Measurements from ENCODE around the gene NDUFV2.
"Not testable (repeated sequence)": the region's sequence is repeated elsewhere in the genome, so short reads cannot be mapped to it uniquely, and the experiment has no call there.

DNA sequence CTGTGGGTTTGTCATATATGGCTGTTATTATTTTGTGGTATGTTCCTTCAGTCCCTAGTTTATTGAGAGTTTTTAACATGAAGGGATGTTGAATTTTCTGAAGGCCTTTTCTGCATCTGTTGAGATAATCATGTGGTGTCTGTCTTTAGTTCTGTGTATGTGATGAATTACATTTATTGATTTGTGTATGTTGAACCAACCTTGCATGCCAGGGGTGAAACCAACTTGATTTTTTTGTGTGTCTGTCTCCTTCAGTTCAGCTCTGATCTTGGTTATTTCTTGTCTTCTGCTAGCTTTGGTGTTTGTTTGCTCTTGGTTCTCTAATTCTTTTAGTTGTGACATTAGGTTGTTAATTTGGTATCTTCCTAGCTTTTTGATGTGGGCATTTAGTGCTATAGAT lies 61.6 kb downstream of the NDUFV2 start:
- TF ChIP-seq, protein P1, sequence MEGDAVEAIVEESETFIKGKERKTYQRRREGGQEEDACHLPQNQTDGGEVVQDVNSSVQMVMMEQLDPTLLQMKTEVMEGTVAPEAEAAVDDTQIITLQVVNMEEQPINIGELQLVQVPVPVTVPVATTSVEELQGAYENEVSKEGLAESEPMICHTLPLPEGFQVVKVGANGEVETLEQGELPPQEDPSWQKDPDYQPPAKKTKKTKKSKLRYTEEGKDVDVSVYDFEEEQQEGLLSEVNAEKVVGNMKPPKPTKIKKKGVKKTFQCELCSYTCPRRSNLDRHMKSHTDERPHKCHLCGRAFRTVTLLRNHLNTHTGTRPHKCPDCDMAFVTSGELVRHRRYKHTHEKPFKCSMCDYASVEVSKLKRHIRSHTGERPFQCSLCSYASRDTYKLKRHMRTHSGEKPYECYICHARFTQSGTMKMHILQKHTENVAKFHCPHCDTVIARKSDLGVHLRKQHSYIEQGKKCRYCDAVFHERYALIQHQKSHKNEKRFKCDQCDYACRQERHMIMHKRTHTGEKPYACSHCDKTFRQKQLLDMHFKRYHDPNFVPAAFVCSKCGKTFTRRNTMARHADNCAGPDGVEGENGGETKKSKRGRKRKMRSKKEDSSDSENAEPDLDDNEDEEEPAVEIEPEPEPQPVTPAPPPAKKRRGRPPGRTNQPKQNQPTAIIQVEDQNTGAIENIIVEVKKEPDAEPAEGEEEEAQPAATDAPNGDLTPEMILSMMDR (CRISPR knock-in tag; IDR thresholded peaks at IDR 0.05): not testable (repeated sequence)
- TF ChIP-seq, protein P2, sequence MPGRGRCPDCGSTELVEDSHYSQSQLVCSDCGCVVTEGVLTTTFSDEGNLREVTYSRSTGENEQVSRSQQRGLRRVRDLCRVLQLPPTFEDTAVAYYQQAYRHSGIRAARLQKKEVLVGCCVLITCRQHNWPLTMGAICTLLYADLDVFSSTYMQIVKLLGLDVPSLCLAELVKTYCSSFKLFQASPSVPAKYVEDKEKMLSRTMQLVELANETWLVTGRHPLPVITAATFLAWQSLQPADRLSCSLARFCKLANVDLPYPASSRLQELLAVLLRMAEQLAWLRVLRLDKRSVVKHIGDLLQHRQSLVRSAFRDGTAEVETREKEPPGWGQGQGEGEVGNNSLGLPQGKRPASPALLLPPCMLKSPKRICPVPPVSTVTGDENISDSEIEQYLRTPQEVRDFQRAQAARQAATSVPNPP (CRISPR knock-in tag; IDR thresholded peaks at IDR 0.05): not testable (repeated sequence)
- not testable (repeated sequence) for TF ChIP-seq NFE2L1 (CRISPR knock-in tag; IDR thresholded peaks at IDR 0.05; ENCODE audit: borderline replicate concordance); SMARCE1 (IDR thresholded peaks at IDR 0.05; ENCODE audit: borderline replicate concordance); NR3C1 (CRISPR knock-in tag; IDR thresholded peaks at IDR 0.05); FOXM1 (CRISPR knock-in tag; IDR thresholded peaks at IDR 0.05); TP53 (CRISPR knock-in tag; conservative IDR thresholded peaks at IDR 0.05); FOXK1 (CRISPR knock-in tag; IDR thresholded peaks at IDR 0.05; ENCODE audit: borderline replicate concordance, low read depth); SMAD1 (CRISPR knock-in tag; IDR thresholded peaks at IDR 0.05; ENCODE audit: borderline replicate concordance, low read depth); ZNF629 (CRISPR knock-in tag; conservative IDR thresholded peaks at IDR 0.05)
- TF ChIP-seq, protein P3, sequence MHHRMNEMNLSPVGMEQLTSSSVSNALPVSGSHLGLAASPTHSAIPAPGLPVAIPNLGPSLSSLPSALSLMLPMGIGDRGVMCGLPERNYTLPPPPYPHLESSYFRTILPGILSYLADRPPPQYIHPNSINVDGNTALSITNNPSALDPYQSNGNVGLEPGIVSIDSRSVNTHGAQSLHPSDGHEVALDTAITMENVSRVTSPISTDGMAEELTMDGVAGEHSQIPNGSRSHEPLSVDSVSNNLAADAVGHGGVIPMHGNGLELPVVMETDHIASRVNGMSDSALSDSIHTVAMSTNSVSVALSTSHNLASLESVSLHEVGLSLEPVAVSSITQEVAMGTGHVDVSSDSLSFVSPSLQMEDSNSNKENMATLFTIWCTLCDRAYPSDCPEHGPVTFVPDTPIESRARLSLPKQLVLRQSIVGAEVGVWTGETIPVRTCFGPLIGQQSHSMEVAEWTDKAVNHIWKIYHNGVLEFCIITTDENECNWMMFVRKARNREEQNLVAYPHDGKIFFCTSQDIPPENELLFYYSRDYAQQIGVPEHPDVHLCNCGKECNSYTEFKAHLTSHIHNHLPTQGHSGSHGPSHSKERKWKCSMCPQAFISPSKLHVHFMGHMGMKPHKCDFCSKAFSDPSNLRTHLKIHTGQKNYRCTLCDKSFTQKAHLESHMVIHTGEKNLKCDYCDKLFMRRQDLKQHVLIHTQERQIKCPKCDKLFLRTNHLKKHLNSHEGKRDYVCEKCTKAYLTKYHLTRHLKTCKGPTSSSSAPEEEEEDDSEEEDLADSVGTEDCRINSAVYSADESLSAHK (CRISPR knock-in tag; IDR thresholded peaks at IDR 0.05; ENCODE audit: borderline replicate concordance): not testable (repeated sequence)
- TF ChIP-seq, protein P4, sequence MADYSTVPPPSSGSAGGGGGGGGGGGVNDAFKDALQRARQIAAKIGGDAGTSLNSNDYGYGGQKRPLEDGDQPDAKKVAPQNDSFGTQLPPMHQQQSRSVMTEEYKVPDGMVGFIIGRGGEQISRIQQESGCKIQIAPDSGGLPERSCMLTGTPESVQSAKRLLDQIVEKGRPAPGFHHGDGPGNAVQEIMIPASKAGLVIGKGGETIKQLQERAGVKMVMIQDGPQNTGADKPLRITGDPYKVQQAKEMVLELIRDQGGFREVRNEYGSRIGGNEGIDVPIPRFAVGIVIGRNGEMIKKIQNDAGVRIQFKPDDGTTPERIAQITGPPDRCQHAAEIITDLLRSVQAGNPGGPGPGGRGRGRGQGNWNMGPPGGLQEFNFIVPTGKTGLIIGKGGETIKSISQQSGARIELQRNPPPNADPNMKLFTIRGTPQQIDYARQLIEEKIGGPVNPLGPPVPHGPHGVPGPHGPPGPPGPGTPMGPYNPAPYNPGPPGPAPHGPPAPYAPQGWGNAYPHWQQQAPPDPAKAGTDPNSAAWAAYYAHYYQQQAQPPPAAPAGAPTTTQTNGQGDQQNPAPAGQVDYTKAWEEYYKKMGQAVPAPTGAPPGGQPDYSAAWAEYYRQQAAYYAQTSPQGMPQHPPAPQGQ (CRISPR knock-in tag; IDR thresholded peaks at IDR 0.05; ENCODE audit: borderline replicate concordance): not testable (repeated sequence)
- TF ChIP-seq, protein P5, sequence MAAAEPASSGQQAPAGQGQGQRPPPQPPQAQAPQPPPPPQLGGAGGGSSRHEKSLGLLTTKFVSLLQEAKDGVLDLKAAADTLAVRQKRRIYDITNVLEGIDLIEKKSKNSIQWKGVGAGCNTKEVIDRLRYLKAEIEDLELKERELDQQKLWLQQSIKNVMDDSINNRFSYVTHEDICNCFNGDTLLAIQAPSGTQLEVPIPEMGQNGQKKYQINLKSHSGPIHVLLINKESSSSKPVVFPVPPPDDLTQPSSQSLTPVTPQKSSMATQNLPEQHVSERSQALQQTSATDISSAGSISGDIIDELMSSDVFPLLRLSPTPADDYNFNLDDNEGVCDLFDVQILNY (CRISPR knock-in tag; conservative IDR thresholded peaks at IDR 0.05): not testable (repeated sequence)
